ENCODE data around the gene COG5.

COG5 gene

DNA sequence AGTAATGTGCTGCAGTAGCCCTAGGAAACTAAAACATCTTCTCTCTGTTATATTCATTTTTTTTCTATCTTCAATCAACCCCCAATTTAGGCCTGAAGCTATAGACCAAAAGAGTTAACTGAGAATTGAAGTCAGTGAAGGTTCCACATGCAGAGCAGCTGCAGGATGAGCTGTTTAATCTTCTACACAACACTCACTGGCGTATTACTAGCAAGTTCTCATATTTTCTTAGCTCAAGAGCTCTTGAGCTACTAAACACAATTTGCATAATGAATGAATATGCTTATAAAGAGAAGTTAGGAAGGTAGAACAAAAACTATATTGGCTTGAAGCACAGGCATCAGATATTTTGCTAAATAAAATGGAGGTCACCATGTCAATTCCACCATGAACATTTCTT, 135.1 kb downstream of the COG5 start:
- TF ChIP-seq, protein P1, sequence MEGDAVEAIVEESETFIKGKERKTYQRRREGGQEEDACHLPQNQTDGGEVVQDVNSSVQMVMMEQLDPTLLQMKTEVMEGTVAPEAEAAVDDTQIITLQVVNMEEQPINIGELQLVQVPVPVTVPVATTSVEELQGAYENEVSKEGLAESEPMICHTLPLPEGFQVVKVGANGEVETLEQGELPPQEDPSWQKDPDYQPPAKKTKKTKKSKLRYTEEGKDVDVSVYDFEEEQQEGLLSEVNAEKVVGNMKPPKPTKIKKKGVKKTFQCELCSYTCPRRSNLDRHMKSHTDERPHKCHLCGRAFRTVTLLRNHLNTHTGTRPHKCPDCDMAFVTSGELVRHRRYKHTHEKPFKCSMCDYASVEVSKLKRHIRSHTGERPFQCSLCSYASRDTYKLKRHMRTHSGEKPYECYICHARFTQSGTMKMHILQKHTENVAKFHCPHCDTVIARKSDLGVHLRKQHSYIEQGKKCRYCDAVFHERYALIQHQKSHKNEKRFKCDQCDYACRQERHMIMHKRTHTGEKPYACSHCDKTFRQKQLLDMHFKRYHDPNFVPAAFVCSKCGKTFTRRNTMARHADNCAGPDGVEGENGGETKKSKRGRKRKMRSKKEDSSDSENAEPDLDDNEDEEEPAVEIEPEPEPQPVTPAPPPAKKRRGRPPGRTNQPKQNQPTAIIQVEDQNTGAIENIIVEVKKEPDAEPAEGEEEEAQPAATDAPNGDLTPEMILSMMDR (IDR thresholded peaks at IDR 0.05; ENCODE audit: low read depth, low read length), result no peak
- H3K4me3 ChIP-seq (ENCODE audit: low read depth, low read length), result no peak overlapping the region
- no peak for DNase-seq
- no peaks in the 10 kb centered on the region for H3K27me3 ChIP-seq (ENCODE audit: insufficient read depth, low read depth, severe bottlenecking)
- H3K27ac ChIP-seq, result no peak overlapping the region
- no peaks in the 10 kb centered on the region for H3K9me3 ChIP-seq (ENCODE audit: severe bottlenecking)
- no peaks in the 10 kb centered on the region for H3K36me3 ChIP-seq

DNA sequence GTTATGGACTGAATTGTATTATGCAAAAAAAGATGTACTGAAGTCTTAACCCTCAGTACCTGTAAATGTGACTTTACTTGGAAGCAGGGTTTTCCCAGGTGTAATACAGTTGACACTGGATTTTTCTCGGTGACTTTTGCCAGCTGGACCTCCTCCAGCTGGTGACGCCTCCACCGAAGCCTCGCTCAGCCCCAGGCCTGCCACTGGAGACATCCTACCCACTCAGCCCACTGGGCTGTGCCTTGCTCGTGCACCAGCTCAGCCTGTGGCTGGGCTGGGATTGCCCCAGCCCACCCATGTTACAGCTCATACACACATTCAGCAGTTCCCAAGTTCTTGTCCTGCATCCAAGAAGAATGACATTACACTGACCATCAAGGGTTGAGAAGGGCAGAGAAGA, 136.3 kb downstream of the COG5 start:
- TF ChIP-seq, protein P1 (IDR thresholded peaks at IDR 0.05; ENCODE audit: low read depth, low read length), result no peak
- no peak for DNase-seq
- Histone ChIP-seq H3K27ac (no peak overlapping the region), H3K4me3 (ENCODE audit: low read depth, low read length) (no peak overlapping the region), H3K36me3 (no peaks in the 10 kb centered on the region), H3K9me3 (ENCODE audit: severe bottlenecking) (no peaks in the 10 kb centered on the region), H3K27me3 (ENCODE audit: insufficient read depth, low read depth, severe bottlenecking) (no peaks in the 10 kb centered on the region)

- Histone ChIP-seq H3K27me3 (ENCODE audit: insufficient read depth, low read depth, severe bottlenecking) (no peaks in the 10 kb centered on the region), H3K36me3 (peaks cover 6% of the 10 kb centered on the region), H3K9me3 (ENCODE audit: severe bottlenecking) (no peaks in the 10 kb centered on the region), H3K4me3 (ENCODE audit: low read depth, low read length) (no peak overlapping the region), H3K27ac (no peak overlapping the region)
- DNase-seq, result no peak
- TF ChIP-seq, protein P1 (IDR thresholded peaks at IDR 0.05; ENCODE audit: low read depth, low read length), result no peak
Measured at GRCh38 chr7:107414198-107414597, 149.5 kb downstream of the COG5 start.

- no peak for DNase-seq
- Histone ChIP-seq H3K27ac (no peak overlapping the region), H3K4me3 (ENCODE audit: low read depth, low read length) (no peak overlapping the region), H3K27me3 (ENCODE audit: insufficient read depth, low read depth, severe bottlenecking) (no peaks in the 10 kb centered on the region), H3K9me3 (ENCODE audit: severe bottlenecking) (no peaks in the 10 kb centered on the region), H3K36me3 (peaks cover 9% of the 10 kb centered on the region)
- TF ChIP-seq, protein P1 (IDR thresholded peaks at IDR 0.05; ENCODE audit: low read depth, low read length), result no peak
Measured at GRCh38 chr7:107408349-107408748, 155.4 kb downstream of the COG5 start.

- peaks cover 4% of the 10 kb centered on the region for H3K36me3 ChIP-seq
- H3K4me3 ChIP-seq (ENCODE audit: low read depth, low read length), result no peak overlapping the region
- H3K9me3 ChIP-seq (ENCODE audit: severe bottlenecking), result no peaks in the 10 kb centered on the region
- DNase-seq, result no peak
- peak overlapping the region; percentile 55 for H3K27ac ChIP-seq
- TF ChIP-seq, protein P1 (IDR thresholded peaks at IDR 0.05; ENCODE audit: low read depth, low read length), result no peak
- H3K27me3 ChIP-seq (ENCODE audit: insufficient read depth, low read depth, severe bottlenecking), result no peaks in the 10 kb centered on the region
Measured at GRCh38 chr7:107405559-107405958, 158.2 kb downstream of the COG5 start.

Data from WERI-Rb-1 (cell line).